ENCODE results near the gene BHLHE23.
"Not testable (repeated sequence)": the region's sequence is repeated elsewhere in the genome, so short reads cannot be mapped to it uniquely, and the experiment has no call there.

The BHLHE23 gene

DNA sequence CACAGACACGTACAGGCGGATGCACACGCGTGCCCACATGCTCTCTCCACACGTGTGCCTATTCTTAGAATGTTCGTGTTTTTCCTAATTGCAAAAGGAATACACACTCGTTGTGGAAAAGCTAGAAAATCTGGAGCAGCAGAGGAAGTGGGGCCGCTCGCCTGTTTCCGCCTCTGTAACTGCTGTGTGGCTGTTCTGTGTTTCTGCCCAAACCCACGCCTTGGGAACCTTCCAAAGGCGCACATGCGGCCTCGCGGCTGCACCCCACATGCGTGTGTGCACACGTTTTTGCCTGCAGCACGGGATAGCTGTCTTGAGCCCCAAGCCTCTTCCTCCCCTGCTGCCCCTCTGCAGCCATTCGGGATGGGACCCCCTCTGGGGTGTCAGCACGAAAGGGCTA lies 42.1 kb downstream of the BHLHE23 start:
- DNase-seq (ENCODE audit: extremely low spot score, insufficient read length, low read depth) (no peak), FAIRE-seq (no peak)

DNA sequence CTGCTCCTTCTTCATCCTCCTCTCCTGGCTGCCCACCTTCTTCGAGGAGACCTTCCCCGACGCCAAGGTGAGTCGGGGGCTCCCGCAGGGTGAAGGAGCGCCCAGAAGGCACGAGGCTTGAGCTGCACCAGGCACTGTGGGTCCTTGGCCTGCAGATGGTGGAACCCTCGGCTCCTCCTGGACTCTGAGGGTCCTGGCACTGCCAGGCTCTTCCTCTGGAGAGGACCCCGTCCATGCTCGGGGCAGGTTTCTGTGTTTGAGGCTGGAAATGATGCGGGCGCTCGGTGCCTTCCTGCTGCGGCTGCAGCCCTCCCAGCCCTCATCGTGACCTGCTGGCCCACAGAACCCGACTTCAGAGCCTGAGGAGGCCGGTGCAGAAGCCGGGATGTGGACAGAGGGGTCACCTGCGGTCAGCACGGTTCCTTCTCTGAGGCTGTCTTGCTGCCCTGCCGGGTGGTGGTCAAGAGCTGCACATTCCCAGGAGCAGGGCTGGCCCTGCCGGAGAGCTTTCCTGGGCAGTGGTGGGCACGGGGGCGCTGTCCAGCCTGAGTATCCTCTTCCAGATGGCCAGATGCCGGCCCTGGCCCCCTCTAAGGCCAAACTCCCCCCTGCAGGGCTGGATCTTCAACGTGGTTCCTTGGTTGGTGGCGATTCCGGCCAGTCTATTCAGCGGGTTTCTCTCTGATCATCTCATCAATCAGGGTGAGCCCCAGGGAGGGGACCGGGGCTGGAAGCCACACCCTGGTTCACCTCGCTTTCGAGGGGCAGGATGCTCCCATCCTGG lies 43.0 kb downstream of the BHLHE23 start:
- no peak for FAIRE-seq
- no peak for DNase-seq (ENCODE audit: extremely low spot score, insufficient read length, low read depth)

DNA sequence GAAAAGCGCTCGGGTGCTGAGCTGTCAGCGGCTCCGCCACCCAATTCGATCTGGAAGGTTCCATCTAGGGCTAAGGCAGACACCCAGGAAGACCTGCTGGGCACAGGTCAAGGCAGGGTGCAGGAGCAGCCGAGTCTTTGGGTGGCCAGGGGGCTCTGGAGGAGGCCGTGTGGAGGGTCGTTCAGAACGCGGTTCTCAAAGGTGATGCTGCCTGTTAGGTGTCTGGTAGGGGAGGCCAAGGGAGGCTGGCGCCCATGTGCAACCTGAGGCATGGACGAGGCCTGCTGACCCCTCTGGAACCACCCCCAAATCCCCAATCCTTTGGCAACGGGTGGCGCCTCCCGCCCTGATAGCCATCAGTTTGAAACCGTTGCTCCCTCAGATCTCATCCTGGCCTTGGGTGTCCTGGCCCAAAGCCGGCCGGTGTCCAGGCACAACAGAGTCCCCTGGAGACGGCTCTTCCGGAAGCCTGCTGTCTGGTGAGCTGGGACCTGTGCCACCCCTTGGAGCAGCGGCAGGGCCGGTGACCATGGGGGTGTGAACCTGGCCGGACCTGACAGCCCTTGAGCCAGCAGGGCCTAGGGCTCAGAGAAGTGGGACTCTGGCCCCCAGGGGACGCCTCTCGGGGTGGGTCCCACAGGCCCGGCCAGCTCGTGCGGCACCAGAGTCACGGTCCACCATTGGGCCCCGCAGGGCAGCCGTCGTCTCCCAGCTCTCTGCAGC lies 43.7 kb downstream of the BHLHE23 start:
- no peak for FAIRE-seq

DNA sequence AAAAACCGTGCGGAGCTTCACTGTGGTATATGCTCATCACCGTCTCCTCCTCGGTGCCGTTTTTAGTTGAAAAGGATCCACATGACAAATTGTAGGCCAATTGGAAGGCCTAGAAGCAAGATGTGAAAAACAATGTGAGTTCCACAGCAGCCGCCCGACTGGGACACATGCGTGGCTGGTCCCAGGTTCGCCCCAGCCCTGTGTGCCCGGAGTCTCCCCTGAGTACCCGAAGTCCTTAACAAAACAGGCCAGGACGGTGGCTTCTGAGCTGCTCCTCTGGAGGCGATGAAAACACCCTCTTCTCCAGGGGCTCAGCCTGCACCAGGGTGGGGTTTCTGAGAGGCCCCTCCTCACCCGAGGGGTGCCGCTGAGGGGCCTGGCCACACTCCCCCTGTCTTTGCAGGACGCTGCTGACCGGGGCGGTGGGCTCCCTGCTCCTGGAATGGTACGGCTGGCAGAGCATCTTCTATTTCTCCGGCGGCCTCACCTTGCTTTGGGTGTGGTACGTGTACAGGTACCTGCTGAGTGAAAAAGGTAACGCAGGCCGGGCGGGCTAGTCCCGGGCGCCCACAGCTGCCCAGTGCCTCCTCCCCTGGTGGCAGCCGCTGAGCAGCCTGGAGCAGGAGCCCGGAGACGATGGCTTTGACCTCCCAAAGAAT lies 44.4 kb downstream of the BHLHE23 start:
- FAIRE-seq (no peak), DNase-seq (ENCODE audit: extremely low spot score, insufficient read length, low read depth) (no peak)

More for the DNA sequence above, 43.7 kb downstream of the BHLHE23 start:
- DNase-seq (ENCODE audit: extremely low spot score, insufficient read length, low read depth) = no peak

DNA sequence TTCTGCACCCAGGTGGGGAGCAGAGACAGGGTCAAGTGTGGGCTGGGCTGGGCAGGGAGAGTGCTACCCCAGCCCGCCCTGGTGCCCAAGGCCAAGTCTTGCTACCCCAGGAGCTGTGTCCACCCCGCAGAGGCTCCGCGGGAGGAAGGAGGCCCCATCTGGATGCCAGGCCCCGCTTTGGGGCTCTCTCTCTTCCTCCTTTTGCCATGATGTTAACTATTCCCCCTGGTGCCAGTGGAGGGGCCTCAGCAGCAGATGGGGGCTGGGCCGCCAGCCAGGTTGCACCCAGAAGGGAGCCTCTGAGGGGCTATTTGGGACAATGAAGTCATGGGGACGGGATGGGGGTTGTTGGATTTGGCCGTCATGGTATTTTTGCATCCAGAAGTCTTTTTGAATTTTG lies 45.0 kb downstream of the BHLHE23 start:
- no peak for FAIRE-seq
- no peak for DNase-seq (ENCODE audit: extremely low spot score, insufficient read length, low read depth)

DNA sequence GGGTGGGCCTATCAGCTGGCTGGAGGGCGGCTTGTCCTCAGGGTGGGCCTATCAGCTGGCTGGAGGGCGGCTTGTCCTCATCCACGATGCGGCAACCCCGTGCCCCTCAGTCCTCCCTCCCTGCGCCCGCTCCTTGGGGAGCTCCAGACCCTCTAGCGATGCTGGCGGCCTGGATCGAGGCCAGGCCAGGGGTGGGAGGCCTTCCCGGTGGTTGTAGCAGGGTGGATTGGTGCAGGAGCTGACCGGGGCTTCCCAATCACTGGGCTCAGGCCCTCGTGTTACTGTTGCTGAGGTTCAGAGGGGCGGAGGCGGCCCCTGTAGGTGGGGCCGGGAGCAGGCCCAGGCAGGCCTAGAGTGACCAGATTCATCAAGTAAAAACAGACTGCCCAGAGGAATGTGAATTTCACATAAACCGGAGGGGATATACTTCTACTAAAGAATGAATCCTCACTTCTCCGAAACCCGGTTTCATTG lies 45.4 kb downstream of the BHLHE23 start:
- FAIRE-seq = no peak
- DNase-seq (ENCODE audit: extremely low spot score, insufficient read length, low read depth) = no peak

DNA sequence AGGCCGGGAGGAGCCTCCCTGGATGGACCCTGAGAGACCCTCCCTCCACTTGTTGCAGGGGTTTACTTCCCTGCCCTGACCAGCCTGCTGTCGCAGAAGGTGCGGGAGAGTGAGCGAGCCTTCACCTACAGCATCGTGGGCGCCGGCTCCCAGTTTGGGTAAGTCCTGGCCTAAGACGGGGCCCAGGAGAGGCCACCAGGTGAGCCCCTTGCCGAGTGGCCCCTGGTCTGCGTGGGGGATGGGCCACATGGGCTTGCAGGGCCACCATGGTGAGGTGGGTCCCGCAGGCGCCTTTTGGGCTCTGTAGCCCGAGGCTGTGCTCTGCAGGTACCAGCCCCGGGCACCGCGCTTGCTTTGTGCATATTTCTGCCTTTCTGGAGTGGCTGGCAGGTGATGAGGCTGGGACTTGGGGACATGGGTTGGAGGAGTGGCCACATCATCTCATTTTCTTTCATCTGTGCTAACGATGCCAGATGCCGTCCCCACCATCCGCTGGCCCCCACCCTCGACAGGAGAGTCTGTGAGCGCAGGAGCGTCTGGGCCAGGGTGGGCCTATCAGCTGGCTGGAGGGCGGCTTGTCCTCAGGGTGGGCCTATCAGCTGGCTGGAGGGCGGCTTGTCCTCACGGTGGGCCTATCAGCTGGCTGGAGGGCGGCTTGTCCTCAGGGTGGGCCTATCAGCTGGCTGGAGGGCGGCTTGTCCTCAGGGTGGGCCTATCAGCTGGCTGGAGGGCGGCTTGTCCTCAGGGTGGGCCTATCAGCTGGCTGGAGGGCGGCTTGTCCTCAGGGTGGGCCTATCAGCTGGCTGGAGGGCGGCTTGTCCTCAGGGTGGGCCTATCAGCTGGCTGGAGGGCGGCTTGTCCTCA lies 46.1 kb downstream of the BHLHE23 start:
- not testable (repeated sequence) for FAIRE-seq; DNase-seq (ENCODE audit: extremely low spot score, insufficient read length, low read depth)

DNA sequence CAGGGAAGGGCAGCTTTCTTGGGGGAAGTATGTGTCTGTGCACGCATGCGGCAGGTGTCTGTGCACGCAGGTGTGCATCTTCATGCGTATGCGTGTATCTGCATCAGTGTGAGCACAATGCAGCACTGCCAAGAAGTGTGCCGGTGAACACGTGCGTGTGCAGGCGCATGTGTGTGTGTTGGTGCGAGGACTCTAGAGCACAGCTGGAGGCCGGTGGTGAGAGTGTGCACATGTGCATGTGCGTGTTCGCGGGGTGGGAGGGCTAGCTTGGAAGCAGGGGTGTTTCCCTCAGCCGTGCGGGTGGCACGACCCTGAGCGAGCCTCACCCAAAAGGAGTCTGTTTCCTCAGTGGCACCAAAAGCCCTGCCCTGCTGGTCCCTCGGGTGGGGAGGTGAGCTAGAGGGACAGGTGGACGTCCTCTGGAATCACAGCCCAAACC lies 46.7 kb downstream of the BHLHE23 start:
- FAIRE-seq = no peak
- DNase-seq (ENCODE audit: extremely low spot score, insufficient read length, low read depth) = no peak

DNA sequence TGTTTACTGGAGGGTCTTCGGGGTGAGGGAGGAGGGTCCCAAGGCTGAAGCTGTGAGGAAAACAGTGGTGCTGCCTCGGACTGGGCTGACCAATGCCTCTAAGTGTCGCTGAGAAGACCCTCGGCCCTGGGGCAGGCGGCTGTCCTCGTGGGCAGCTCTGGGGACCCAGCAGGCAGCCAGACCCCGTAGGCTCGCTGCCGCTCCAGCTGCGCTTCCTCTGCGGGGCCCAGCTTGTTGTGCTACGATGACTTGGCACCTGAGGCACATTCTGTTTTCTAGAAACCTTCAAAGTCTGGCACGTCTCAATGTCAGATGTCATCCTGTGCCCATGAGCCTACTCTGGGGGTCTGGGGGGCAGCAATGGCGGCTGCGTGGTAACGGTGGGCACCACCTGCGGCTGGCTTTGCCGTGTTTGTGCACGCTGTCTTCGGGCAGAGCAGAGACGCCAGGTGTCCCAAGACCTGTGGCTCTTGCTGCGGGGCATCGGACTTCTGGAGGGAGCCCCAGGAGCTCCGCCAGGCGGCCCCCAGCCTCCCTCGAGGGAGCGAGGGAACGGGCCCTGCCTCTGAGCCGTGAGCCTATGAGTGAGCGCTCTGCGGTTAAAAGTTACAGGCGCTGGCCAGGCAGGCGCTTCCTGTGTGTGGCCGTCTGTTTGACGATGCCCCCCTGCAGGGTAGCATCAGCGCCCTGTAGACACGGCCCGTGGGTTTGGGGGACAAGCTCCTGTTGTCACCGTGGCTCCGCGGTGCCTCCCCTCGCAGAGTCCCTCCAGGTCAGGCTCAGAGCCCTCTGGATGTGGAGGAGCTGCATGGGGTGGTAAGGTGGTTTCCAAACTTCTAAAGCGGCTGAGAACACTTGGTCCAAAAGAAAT lies 47.4 kb downstream of the BHLHE23 start:
- no peak for DNase-seq (ENCODE audit: extremely low spot score, insufficient read length, low read depth)
- no peak for FAIRE-seq

DNA sequence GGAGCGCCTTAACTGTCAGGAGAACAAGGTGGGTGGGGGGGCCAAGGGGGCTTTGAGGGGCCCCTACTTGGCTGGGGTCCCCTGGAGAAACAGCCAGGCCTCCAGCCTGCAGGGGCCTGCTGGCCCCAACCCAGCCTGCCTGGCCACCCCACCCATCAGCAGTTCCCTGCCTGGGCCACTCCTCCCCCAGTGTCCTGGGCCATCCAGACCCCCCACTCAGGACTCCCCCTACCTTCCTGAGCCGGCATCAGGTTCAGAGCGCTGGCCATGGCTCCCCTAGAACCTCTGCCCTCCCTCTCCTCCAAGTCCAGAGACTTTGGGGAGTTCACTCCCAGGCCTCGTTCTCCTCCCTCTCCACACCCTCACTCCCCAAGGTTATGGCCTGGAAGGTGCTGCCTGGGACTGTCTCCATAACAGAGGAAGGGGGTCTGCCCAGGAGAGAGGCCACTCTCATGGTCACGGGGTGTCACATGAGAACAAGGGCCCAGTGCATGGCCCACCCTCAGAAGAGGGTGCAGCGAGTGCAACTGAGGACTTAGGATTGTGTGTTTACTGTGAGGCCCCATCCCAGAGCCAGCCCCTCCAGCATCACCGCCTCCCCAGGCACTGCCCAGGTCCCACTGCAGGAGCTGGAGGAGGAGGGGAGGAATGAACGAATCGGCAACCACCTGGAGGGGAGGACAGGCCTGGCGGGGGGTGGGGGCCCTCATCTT lies 48.2 kb downstream of the BHLHE23 start:
- DNase-seq (ENCODE audit: extremely low spot score, insufficient read length, low read depth) (no peak), FAIRE-seq (no peak)

DNA sequence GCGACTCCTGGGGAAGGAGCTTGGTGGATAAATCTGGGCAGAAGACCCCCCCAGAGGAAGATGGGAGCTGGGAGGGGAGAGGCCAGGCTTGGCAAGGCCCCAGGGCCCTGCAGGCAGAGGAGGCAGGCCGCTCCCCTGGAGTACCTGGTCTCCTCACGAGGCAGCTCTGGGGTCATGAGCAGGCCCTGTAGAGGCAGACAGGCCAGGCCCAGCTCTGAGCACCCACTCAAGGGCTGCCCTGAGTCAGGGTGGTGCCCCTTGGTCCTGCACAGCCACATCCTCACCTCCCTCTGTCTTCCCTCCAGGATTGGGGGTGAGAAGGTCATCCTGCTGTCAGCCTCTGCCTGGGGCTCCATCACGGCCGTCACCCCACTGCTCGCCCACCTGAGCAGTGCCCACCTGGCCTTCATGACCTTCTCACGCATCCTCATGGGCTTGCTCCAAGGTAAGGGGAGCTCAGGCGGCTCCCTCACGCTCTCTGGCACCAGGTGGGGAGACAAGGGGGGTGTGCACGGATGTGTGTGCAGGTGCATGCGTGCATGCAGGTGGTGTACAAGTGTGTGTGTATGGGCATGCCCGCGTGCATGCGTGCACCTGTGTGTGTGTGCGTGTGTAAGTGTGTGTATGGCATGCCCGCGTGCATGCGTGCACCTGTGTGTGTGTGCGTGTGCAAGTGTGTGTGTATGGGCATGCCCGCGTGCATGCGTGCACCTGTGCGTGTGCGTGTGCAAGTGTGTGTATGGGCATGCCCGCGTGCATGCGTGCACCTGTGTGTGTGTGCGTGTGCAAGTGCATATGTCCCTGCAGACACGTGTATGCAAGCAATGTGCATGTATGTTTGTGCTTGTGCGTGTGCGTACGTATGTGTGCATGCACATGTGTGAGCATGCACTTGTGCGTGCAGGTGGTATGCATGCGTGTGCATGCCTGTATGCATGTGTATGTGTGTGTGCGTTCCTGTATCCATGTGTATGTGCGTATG lies 49.3 kb downstream of the BHLHE23 start:
- FAIRE-seq (no peak), DNase-seq (ENCODE audit: extremely low spot score, insufficient read length, low read depth) (no peak)

DNA sequence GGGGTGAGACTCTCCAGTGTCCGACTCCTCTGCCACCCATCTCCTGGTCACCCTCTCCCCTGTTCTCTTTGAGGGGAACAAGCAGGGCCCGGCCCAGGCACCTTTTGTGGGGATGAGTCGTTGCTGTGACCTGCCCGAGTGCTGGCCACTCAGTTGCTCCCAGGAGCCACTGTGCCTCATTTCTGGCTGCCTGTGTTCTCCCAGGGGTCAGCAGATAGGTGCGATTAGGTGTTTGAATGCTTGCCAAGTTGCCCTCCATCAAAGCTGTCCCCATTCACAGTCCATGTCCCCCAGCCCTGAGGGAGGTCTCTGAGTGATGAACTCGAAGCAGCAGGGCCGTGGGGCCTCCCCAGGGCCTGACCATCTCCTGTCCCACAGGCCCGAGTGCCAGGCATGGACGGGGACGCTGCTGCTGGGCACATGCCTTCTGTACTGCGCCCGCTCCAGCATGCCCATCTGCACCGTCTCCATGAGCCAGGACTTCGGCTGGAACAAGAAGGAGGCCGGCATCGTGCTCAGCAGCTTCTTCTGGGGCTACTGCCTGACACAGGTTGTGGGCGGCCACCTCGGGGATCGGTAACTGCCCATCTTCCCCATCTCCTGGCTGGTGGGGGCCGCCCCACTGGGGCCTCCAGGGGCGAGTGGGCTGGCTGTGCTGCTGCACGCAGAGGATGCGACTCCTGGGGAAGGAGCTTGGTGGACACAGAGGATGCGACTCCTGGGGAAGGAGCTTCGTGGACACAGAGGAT lies 50.2 kb downstream of the BHLHE23 start:
- no peak for FAIRE-seq

More for the DNA sequence above, 50.2 kb downstream of the BHLHE23 start:
- no peak for DNase-seq (ENCODE audit: extremely low spot score, insufficient read length, low read depth)

All from GM18507 (cell line).